SH-SY5Y (cell line): ENCODE measurements around the gene INSM1.

Experiments
- GATA2 ChIP-seq: IDR thresholded peaks from 2 replicates; pipeline ENCODE4 v1.6.1; 2011; ENCODE audit warnings: mild to moderate bottlenecking, low read depth, low read length
- GATA3 ChIP-seq: IDR thresholded peaks from 2 replicates; pipeline ENCODE4 v1.6.1; 2011; ENCODE audit warnings: low read depth, mild to moderate bottlenecking, low read length, moderate library complexity

INSM1 gene

DNA sequence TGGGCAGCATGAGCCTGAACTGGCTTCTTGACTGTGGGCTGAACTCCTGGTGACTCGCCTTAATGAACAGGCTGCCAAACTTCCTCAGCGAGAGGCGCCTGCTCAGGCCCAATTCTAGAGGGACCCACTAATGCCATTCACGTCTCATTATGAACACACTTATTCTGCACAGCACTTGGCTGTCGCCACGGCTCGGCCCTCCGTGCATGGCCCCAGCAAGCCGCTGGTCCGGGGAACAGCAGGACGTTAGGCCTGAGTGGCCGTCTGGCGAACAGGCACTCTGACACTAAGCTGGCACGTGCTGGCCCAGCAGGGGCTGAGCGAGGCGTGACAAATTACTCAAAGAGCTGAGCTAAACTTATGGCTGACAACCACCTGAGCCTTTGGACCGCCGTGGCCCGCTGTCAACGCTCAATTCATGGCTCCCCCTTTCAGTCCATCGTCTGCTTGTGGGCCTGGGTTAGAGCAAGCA is 45.9 kb downstream of the INSM1 start:
- TF ChIP-seq GATA3: no peak

DNA sequence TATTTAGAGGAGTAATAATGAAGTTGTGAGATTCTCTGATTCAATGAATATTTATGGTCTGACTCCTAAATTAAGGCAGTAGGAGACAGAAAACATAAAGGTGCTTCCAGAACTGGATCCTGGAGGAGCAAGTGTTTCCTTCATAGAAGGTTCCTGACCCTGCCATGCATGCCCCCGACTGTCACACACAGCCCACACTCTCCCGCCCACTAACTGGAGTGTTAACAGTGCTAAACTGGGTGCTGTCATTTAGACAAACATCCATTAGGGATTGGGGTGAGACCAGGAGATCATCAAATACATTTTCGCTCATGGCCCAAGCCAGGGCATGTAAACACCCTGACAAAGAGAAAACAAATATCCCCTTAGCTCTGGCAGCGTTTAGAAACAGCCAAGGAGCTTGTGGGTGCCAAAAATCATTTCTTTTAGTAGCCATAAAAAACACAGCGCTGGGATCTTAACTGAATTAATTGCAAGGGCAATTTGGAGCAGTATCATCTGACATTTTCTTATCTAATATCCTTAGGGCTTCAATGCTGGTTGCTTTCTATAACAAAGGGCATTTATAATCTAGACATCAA is 46.8 kb downstream of the INSM1 start:
- TF ChIP-seq GATA2 (no peak), GATA3 (no peak)

DNA sequence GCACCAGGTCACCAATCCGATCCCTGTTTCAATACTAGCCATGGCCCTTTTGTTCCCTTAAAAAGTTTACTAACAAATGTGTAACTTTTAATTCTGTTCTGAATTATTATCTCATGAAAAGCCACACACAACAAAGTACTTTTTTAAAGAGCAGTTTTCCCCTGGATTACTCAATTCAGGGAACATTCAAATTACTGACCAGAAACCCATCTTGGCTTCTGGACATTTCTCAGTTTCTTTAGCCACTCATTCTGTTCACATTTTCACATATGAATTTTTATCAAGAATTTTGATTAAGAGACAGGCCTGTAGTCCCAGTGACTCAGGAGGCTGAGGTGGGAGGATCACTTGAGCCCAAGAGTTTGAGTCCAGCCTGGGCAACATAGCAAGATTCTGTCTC is 47.4 kb downstream of the INSM1 start:
- TF ChIP-seq GATA3 (no peak), GATA2 (no peak)

DNA sequence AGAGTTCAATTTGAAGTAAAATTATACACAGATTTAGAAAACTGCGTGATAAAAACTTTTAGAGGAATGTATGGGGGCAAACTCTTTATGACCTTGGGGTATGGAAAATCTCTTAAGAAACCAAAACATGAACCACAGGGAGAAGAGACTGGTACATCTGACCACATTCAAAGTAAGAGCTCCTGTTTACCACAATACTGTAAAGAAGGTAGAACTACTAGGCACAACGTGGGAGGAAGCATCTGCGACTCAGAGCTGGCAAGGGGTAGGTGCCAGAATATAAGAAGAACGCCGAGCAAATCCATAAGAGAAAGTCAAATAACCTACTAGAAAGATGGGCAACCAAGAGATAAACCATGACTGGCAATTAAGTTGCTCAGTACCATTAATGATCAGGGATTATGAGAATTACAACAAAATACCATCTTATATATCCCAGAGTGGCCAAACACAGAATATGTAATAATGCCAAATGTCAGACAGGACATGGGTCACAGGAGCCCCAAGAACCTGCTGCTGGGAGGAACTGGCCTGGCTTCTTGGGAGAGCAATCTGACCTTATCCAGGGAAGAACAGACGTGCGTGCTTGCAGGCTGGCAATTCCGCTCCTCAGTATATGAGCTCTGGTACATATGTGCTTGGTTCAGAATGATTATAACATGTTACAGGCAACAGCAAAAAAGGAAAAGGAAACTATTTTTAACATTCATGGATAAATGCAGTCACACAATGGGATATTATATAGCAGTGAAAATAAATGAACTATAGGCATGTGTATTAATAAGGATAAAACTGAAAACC is 50.2 kb downstream of the INSM1 start:
- TF ChIP-seq GATA2 (no peak), GATA3 (no peak)
